ENCODE data around the gene C6orf52.
"Not testable (repeated sequence)": the region's sequence is repeated elsewhere in the genome, so short reads cannot be mapped to it uniquely, and the experiment has no call there.

The C6orf52 gene

DNA sequence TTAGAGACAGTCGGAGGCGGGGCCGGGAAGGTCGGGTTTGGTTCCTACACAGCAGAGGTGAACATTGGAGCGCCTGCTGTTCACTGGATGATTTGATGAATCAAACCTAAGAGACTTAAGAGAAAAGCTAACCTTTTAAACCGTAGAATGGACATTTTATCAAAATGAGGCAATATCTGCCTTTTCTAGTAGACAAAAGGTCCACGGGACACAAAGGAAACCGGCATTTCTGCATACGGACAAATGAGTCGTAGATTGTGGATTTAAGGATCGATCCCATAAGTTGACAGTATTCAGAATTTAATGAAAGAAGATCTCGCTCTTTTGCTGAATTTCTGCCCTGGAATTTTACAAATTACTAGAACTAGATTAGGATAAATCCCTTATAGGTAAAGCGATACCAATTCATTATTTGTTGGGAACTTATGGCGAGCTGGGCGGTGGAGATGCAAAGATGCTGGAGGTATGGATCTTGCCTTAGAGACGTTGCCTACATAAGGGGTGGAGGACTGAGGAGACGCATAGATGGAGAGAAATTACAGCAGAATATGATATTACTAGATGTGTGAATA lies 756 bp upstream of the C6orf52 start:
- no peak for DNase-seq

DNA sequence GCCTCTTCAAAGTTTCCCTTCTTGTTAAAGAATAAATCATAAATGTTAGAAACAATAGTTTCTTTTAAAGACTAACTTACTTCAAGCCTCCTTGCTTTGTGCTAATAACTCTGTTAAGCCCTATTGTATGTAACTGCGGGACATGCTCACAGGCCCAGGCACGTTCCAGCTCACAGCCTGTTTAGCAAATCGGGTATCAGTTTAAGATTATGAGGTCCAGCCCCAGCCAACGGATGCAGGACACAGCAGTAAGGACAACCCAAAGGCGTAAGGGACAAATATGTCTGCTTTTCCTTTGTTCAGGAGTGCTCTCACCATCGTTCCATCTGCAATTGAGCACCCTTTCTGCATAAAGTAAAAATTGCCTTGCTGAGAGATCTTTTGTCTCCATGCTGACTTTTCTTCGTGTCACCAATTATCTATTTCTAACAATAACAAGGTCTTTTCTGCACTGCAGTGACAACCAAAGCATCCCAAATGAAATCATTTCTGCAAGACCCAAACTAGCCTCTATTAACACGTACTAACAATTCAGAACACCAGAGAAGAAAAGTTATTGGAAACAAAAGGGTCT lies 1.4 kb downstream of the C6orf52 start:
- DNase-seq, result no peak

DNA sequence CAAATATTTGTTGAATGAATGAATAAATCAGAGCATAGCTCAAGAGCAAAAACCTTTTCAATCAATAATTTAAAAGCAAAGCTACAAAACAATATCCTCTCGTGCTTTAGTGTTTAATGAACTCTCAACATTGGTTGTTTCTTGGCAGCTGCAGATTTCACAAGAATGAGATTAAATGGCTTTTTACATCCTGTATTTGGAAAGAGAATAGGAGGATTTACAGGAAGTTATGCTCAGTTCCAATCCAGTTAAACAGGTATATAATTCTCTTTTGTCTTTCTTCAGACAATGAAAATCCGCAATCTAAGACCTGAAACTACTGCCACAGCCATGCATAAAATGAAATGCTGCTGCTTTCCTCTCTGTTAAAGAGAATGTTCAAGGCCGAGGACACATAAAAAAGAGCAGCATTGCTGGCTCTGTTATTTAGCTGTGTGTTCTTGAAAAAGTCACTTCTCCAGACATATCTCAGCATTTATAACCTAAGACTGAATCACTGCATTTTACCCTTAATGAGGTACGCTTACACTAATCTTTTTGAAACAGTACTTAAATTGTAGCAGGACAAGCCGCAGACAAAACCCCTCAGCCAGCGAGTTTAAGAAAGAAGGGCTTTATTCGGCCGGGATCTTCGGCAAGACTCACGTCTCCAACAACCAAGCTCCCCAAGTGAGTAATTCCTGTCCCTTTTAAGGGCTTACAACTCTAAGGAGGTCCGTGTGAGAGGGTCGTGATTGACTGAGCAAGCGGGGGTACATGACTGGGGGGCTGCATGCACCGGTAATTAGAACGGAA lies 3.6 kb downstream of the C6orf52 start:
- DNase-seq, result no peak

DNA sequence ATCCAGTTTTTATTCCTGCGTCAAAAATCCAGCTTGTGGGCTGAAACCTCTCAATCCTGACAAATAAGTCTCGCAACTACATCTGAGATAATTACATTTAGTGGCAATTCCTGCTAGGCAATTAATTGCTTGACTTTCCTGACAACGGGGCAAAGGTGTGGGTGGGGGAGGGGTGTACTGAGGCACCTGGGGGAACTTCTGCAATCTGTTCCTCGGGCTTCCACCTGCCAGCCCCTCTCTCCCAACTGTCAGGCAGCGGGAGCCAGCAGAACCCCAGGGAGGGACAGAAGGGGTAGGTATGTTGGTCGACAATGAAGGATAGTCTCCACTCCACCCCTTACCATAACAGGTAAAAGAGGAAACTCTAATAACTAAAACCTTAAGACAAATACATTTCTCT lies 6.8 kb downstream of the C6orf52 start:
- no peak for DNase-seq

DNA sequence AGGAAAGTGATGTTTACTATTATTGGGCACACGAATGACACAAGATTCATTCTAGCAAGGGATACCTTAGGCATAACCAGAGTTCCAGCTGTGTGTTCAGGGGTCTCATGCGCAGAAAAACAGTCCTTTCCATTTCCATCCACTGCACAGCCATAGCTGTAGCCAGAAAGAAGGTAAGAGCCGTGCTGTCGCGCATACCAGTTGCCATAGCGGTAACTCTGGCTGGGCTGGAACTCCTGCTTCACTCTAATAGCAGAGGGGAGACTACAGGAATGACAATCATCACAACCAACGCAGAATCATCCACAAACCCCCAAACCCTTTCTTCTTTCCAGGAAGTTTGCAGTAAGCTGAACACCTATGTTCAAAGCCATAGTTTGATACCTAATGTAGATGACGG lies 7.5 kb downstream of the C6orf52 start:
- DNase-seq, result no peak

DNA sequence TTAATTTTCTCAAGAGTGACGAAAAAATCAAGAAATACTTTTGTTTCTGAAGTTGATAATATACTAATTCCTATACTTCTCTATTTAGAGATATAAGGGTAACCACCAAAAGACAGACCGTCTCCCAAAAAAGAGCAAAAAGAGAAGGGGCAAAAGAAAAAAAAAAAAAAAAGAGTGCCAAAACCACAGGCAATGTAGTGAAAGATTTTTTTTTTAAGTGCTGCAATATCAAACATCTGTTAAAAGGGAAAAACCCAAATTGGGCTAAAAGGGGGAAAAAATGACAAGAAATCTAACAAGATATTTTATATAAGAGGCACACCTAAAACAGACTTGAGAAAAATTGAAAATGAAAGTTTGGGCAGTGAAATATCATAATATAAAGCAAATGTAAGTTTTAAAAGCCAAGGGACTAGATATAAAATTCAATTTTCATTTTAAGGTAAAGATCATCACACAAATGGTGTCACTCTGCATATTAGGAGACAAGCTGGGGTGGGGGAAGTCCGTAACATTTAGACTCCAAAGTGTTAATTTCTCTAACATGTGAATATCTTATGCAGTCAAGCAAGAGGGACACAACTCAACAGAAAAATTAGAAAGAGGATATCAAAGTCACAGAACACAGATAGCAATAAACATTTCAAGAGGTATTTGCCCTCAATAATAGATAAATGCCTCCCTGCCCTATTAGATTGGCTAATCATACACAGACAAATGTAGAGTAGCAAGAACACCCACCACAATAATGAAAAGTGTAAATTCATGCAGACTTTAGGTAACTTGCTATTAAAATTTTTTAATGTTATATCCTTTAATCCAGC lies 9.1 kb downstream of the C6orf52 start:
- no peak for DNase-seq

DNA sequence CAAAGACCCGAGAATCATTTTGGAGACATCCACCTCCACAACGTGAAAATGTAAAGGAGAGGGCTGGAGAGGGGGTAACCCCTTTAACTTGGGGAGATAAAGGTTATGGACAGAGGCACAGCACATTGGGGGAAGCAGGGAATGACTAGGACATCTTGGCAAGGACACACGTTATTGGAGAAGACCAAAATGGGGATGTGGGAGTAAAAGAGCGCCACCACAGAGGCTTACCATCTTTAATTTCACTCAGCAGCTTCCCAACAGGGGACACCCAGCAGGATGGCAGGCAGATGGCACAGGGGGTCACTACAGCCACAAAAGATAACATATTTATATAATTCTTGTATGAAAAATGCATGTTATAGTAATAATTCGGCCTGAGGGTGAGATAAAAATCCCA lies 9.8 kb downstream of the C6orf52 start:
- DNase-seq, result no peak

DNA sequence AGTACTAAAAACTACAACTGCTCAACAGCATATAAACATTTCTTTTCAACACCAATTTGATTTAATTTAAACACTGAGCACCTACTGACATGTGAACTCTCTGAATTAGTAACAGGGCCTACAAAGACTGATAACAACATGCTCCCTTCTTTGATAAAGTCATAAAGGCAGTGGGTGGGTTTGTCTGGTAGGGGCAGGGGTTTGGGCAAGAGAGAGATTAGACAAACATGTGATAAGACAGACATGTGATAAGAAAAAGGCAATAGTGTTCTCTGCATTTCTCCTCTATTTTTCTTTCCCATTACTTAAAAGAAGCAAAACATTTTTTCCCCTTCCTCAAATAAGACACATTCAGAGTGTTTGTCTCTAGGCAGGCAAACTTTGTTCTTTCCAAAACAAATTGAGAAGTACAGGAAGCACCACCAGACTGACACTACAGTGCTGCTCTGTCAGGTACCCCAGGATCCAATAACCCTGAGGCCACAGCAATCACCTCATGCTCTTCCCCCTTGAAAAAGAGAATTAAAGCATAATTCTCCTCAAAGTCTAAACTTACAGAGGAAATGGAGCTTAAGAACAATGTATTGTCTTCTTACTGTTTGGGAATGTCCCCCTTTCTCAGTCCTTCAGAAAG lies 11.9 kb downstream of the C6orf52 start:
- no peak for DNase-seq

DNA sequence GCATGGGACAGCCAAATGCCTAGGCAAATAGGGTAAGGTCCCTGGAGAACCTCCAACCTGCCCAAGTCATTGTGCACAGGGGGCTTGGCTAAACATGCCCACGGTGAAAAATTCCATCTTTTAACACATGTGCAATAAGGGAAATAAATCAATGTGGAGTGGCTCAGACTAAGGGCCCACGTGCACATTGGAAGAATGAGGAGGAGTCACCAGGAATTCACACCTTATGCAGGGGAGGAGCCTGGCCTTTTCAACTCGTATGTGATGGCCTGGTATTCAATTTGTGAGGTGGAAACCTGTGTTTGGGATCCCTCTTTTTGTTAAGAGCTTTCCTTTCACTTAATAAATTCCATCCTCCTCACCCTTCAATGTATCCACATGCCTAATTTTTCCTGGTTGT lies 12.6 kb downstream of the C6orf52 start:
- no peak for DNase-seq

DNA sequence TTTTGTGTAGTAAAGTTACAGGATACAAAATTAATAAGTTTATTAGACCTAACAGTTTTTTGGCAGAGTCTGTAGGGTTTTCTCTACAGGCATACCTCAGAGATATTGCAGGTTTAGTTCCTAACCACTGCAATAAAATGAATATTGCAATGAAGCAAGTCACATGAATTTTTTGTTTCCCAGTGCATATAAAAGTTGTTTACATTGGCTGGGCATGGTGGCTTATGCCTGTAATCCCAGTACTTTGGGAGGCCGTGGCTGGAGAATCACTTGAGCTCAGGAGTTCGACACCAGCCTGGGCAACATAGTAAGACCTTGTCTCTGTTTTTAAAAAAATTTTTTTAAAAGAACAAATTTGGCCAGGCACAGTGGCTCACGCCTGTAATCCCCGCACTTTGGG lies 16.0 kb downstream of the C6orf52 start:
- DNase-seq, result no peak

DNA sequence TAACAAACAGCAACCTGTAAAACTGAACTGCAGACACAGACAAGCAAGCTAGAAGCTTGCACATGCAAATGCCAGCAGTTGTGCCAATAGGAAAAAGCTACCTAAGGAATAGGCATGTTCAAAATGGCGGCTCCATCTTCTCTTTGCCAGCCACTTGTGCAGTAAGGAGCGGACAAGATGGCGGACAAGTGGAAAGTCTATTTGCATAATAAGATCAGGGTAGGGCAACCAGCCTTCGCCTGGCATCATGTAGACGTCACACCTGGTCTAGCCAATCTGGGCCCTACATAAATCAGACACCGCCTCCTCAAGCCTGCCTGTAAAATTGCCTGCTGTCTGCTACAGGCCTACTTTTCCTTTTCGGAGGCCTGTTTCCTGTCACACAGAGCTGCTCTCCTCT lies 18.0 kb downstream of the C6orf52 start:
- DNase-seq, result no peak

DNA sequence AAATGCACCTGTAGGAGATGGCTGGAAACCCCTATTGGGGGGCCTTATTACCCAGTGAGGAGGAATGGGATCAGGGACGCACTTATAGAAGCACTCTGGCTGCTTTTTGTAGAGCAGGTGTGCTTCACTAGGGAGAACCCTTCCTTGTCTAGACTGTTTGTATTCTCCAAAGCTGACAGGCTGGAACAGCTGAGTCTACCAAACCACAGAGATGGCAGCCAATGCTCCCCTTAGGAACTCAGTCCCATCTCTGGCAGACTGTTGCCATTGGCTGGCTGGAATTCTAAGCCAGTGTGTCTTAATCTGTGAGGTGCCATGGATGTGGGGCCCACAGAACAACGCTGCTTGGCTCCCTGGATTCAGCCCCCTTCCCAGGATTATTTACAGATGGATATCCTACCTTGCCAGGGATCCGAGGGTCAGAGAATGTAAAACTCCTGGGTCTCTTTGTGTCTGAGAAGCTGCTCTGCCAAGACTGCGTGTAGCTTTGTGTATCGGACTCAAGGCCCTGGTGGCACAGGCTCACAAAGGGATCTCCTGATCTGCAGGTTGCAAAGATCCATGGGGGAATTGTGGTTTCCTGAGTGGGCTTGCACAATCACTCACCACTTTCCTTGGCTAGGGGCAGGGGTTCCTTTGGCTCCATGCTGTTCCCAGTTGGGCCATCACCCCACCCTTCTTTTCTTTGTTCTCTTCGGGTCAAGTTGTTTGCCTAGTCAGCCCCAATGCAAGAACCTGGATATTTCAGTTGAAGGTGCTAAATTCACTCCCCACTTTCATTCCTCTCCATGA lies 26.1 kb downstream of the C6orf52 start:
- no peak for DNase-seq

DNA sequence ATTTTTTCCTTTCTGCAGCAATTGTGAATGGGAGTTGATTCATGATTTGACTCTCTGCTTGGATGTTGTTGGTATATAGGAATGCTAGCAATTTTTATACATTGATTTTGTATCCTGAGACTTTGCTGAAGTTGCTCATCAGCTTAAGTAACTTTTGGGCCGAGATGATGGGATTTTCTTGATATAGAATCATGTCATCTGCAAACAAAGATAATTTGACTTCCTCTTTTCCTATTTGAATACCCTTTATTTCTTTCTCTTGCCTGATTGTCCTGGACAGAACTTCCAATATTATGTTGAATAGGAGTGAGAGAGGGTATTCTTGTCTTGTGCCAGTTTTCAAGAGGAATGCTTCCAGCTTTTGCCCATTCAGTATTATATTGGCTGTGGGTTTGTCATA lies 28.8 kb downstream of the C6orf52 start:
- not testable (repeated sequence) for DNase-seq

DNA sequence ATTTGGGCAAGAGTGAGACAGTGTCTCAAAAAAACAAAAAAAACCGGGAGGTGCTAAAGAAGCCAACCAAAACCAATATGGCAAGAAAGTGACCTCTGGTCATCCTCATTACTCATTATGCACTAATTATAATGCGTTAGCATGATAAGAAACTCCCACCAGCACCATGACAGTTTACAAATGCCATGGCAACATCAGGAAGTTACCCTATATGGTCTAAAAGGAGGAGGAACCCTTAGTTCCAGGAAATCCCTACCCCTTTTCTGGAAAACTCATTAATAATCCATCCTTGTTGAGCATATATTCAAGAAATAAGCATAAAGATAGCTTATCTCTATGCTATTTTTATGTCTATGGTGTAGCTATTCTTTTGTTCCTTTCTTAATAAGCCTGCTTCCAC lies 31.7 kb downstream of the C6orf52 start:
- no peak for DNase-seq

DNA sequence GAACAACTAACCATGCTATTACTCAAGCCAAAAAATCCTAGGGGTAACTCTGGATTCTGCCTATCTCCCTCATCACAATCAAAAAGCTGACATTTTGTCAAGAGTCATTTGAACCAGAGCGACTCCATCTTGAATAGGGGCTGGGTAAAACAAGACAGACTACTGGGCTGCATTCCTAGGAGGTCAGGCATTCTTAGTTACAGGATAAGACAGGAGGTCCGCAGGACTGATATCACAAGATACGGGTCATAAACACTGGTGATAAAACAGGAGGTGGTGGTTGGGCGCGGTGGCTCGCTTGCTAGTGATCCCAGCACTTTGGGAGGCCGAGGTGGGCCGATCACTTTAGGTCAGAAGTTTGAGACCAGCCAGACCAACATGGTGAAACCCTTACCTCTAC lies 32.2 kb downstream of the C6orf52 start:
- no peak for DNase-seq

DNA sequence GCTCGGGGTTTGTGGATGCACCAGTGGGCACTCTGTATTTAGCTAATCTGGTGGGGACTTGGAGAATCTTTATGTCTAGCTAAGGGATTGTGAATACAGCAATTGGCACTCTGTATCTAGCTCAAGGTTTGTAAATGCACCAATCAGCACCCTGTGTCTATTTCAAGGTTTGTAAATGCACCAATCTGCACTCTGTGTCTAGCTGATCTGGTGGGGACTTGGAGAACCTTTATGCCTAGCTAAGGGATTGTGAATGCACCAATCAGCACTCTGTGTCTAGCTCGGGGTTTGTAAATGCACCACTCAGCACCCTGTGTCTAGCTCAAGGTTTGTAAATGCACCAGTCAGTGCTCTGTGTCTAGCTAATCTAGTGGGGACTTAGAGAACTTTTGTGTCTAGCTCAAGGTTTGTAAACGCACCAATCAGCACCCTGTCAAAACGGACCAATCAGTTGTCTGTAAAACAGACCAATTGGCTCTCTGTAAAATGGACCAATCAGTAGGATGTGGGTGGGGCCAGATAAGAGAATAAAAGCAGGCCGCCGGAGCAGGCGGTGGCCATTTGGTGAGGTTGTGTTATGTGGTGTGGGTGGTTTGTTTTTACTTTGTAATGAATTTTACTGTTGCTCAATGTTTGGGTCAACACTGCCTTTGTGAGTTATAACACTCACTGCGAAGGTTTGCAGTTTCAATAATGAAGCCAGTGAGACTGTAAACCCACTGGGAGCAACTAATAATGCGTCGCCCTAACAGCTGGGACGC lies 33.8 kb downstream of the C6orf52 start:
- DNase-seq, result not testable (repeated sequence)

DNA sequence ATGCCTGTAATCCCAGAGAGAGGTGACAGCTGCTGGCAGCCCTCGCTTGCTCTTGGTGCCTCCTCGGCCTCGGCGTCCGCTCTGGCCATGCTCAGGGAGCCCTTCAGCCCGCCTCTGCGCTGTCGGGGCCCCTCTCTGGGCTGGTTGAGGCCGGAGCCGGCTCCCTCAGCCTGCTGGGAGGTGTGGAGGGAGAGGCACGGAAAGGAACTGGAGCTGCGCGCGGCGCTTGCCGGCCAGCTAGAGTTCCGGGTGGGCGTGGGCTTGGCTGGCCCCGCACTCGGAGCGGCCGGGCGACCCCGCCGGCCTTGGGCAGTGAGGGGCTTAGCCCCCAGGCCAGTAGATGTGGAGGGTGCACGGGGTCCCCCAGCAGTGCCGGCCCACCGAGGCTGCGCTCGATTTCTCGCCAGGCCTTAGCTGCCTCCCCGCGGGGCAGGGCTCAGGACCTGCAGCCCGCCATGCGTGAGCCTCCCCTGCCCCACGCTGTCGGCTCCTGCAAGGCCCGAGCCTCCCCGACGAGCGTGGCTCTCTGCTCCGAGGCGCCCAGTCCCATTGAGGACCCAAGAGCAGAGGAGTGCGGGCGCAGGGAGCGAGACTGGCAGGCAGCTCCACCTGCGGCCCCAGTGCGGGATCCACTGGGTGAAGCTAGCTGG lies 34.6 kb downstream of the C6orf52 start:
- DNase-seq, result no peak

DNA sequence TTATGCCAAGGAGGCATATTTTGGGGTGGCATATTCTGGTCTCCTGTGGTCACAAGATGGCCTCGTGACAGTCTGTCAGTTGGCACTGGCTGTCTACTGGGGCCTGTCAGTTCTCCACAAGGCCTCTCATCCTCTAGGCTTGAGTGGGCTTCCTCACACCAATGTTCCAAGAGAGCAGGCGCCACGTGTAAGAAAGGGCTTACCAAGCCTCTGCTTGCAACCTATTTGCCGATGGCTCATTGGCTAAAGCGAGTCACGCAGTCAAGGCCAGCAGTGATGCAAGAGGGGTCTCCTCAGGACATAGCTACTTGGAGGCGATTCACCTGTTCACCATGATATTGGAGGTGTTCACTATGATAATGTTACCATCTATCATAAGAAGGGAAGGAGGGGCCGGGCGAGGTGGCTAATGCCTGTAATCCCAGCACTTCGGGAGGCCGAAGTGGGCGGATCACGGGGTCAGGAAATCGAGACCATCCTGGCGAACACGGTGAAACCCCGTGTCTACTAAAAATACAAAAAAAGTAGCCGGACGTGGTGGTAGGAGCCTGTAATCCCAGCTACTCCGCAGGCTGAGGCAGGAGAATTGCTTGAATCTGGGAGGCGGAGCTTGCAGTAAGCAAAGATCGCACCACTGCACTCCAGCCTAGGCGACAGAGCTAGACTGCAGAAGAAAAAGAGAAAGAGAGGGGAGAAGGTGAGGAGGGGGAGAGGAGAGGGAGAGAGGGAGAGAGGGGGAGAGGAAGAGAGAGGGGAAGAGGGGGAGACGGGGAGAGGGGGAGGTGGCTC lies 35.3 kb downstream of the C6orf52 start:
- no peak for DNase-seq

DNA sequence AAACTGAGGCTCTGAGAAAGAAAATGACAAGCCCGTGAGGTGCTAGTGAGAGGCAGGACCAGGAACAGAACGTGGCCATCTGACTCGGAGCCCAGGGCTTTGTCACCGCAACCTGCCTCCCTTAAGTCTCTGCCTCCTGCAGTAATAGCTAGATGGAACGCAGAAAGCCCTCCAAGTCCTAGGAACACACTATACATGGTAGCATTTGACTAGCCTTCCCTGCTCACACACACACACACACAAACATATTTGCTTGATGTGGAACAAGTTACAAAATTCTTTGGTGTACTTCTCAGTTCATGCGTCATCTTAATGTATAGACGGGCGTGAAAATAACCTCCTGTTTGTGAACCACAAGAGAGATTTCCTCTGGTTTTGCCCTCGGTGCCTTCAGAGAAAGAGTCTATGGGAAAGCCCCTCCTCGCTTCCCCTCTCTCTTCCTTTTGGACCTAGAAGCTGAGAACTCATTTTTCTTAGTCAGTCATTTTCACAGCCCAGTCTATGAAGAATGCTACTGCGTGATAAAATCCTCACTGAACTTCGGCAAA lies 38.8 kb downstream of the C6orf52 start:
- no peak for DNase-seq

DNA sequence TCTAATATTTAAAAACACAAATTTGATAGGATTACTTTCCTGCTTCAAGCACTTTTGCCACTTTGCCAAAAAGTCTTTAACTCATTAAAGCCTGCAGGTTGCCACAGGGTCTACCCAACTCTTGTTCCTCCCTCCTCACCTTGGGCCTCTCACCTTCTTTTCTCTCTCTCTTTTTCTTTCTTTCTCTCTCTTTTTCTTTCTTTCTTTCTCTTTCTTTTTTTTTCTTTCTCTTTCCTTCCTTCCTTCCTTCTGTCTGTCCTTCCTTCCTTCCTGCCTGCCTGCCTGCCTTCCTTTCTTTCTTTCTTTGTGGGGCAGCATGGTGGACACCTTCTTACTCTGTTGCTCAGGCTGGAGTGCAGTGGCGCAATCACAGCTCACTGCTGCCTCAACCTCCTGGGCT lies 50.2 kb downstream of the C6orf52 start:
- no peak for DNase-seq
